BLaER1 treated with 17β-estradiol and CSF1 and Interleukin-3, amounts not matched to agents 10 nM and 100 nM (cell line): Measurements from ENCODE around the gene NOC2L.
A peak's percentile ranks its signal among the peaks of the same experiment; 100 is the strongest.

Source experiments
- H3K27ac ChIP-seq, 11 experiments: shearing (Covaris generic); formaldehyde crosslinking; 2 replicates each; pipeline ENCODE4 v1.8.1; 2022
- H3K27me3 ChIP-seq, 11 experiments: shearing (Covaris generic); formaldehyde crosslinking; 2 replicates each; pipeline ENCODE4 v1.8.1; 2022
- H3K36me3 ChIP-seq, 11 experiments: shearing (Covaris generic); formaldehyde crosslinking; 2 replicates each; pipeline ENCODE4 v1.8.1; 2022
- H3K4me1 ChIP-seq, 10 experiments: shearing (Covaris generic); formaldehyde crosslinking; 2 replicates each; pipeline ENCODE4 v1.8.1; 2022
- H3K4me2 ChIP-seq, 11 experiments: shearing (Covaris generic); formaldehyde crosslinking; 2 replicates each; pipeline ENCODE4 v1.8.1; 2022
- H3K4me3 ChIP-seq, 10 experiments: shearing (Covaris generic); formaldehyde crosslinking; 2 replicates each; pipeline ENCODE4 v1.8.1; 2022
- H3K9ac ChIP-seq, 11 experiments: shearing (Covaris generic); formaldehyde crosslinking; 2 replicates each; pipeline ENCODE4 v1.8.1; 2022
- H3K9me3 ChIP-seq, 11 experiments: shearing (Covaris generic); formaldehyde crosslinking; replicated peaks in 1 of 11; 2 replicates each; pipeline ENCODE4 v1.8.1; 2022
- H4K20me1 ChIP-seq, 11 experiments: shearing (Covaris generic); formaldehyde crosslinking; 2 replicates each; pipeline ENCODE4 v1.8.1; 2022
- Cebpa-rat ChIP-seq, 11 experiments: shearing (Covaris generic); IDR thresholded peaks; 2 replicates each; pipeline ENCODE4 v1.8.1; 2022

NOC2L gene

DNA sequence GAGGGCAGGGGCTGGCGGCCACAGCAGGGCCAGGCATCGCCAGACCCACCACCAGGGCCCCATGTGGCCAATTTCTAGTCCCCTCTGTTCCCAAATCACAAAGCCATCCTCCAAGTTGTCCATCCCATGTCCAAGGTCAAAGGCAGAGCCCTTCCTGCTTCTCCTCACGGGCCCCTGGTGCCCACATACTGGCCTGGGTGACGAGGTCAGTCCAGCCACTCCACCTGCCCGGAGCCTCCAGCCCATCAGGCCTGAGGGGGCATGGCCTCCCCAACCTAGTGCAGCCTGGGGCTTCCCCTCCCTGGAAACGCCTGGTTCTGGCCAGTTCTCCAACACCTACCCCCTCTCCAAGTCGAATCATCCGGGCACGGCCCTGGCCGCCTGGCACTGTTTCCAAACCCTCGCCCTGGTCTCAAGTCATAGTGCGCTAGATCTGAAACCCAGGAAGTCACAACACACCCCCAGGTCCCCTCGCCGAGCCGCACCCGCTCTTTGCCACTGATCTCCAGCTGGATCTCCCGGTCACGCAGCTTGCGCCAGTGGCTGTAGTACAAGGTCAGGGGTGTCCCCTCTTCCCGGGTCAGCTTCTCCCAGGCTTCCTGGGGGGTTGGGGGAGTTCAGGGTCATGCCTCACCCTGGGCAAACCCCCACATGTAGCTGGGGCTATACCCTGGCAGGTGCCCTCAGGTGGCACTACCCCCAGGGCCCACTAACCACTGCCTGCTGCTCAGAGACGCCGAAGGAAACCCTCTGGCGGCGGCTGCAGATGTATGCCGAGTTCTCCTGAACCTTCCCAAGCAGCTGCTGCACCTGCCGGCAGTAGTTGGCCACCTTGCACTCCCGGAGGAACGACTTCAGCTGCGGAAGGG is 13.1 kb downstream of the NOC2L start:
- no peak overlapping the region for H3K27ac ChIP-seq
- H3K9ac ChIP-seq: no peak overlapping the region
- H4K20me1 ChIP-seq: peaks cover 32 to 100% (median 99%) of the 10 kb centered on the region in 11 experiments; a peak in 21 of 22 replicates
- H3K36me3 ChIP-seq: peaks cover 64 to 78% (median 74%) of the 10 kb centered on the region in 11 experiments
- H3K4me1 ChIP-seq: peaks cover 19 to 49% (median 42%) of the 10 kb centered on the region in 10 experiments; a peak in 19 of 20 replicates
- H3K9me3 ChIP-seq: no peaks in the 10 kb centered on the region
- H3K4me2 ChIP-seq: peak overlapping the region in 9 of 11 experiments; percentile 24 to 77 (median 52); a peak in 17 of 22 replicates
- H3K4me3 ChIP-seq: no peak overlapping the region
- no peak for TF ChIP-seq Cebpa-rat (IDR thresholded peaks at IDR 0.05)
- peaks cover 37 to 55% (median 42%) of the 10 kb centered on the region in 11 experiments for H3K27me3 ChIP-seq

DNA sequence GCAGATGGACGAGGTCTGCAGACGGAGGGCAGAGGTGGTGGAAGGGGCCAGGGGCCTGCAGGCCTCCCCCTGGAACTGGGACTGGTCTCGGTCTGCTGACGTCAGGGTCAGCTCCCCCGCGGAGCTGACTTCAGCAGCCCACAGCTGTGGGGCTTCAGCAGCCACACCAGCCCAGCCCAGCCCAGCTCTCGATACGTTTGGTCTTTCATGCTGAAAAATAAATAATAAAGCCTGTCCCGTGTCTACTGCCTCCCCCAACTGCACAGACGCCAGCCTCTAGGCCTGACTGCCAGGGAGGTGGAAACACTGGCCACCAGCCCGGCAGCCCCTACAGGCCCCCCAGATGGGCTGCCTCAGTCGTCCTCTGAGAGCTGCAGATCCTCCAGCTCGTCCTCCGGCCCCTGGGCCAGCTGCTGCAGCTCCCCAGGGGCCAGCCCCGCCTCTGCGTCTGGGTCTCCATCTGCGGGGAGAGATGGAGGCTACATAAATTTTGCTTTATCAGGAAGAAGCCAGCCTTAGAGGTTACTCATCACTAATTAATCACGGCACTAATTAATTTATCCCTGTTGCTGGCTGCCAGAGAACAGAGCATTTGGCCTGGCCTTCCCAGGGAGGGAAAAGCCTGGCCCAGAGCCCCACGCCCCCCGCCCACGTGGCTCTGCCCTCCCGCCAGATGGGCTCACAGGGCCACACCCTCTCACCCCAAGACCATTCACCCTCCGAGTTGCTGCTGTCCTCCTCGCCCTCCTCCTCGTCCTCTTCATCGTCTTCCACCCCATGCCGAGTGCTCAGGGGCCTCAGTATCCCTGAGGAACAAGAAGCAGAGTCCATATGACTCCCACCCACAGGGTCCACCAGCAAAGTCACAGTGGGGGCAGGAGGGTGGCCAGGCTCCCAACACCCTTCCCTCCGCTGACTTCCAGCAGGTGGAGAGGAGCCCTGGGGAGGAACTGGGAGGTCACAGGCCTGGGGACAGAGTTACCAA is 14.4 kb downstream of the NOC2L start:
- H3K4me3 ChIP-seq: no peak overlapping the region; a peak in 1 of 20 replicates
- H3K27me3 ChIP-seq: peaks cover 50 to 68% (median 55%) of the 10 kb centered on the region in 11 experiments
- peaks cover 32 to 62% (median 55%) of the 10 kb centered on the region in 10 experiments; a peak in 19 of 20 replicates for H3K4me1 ChIP-seq
- peaks cover 19 to 100% (median 99%) of the 10 kb centered on the region in 11 experiments; a peak in 21 of 22 replicates for H4K20me1 ChIP-seq
- H3K4me2 ChIP-seq: peak overlapping the region in 9 of 11 experiments; percentile 24 to 77 (median 52); a peak in 17 of 22 replicates
- no peak overlapping the region for H3K27ac ChIP-seq
- H3K9me3 ChIP-seq: no peaks in the 10 kb centered on the region
- H3K36me3 ChIP-seq: peaks cover 52 to 65% (median 61%) of the 10 kb centered on the region in 11 experiments
- no peak for TF ChIP-seq Cebpa-rat (IDR thresholded peaks at IDR 0.05)
- H3K9ac ChIP-seq: peak overlapping the region in 2 of 11 experiments; percentile 2 to 35; a peak in 1 of 22 replicates

DNA sequence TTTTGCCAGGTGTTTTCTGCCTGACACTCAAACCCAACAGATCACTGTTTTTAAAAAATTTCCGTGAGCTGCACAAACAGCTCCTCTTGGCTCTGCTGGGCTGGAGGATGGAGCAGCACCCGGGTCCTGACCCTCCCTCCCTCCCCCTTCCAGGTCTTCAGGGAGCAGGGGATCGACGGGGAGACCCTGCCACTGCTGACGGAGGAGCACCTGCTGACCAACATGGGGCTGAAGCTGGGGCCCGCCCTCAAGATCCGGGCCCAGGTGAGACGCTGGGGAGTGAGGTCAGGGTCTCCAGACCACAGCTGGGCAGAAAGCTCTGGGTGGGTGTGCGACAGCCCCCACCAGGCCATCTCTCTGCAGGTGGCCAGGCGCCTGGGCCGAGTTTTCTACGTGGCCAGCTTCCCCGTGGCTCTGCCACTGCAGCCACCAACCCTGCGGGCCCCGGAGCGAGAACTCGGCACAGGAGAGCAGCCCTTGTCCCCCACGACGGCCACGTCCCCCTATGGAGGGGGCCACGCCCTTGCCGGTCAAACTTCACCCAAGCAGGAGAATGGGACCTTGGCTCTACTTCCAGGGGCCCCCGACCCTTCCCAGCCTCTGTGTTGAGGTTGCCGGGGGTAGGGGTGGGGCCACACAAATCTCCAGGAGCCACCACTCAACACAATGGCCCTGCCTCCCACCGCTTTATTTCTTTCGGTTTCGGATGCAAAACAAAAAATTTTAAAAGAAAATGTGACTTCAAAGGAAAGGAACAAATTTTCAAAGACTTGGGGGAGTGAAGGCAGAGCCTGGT is 15.3 kb downstream of the NOC2L start:
- Histone ChIP-seq H3K4me2 (peak overlapping the region in 6 of 11 experiments; percentile 24 to 77 (median 62); a peak in 8 of 22 replicates), H3K36me3 (peaks cover 43 to 56% (median 52%) of the 10 kb centered on the region in 11 experiments), H3K27me3 (peaks cover 59 to 77% (median 64%) of the 10 kb centered on the region in 11 experiments), H3K4me3 (no peak overlapping the region), H3K4me1 (peaks cover 32 to 71% (median 64%) of the 10 kb centered on the region in 10 experiments; a peak in 19 of 20 replicates), H3K9ac (no peak overlapping the region), H3K9me3 (no peaks in the 10 kb centered on the region), H3K27ac (no peak overlapping the region), H4K20me1 (peaks cover 14 to 100% (median 99%) of the 10 kb centered on the region in 11 experiments; a peak in 21 of 22 replicates)
- no peak for TF ChIP-seq Cebpa-rat (IDR thresholded peaks at IDR 0.05)

DNA sequence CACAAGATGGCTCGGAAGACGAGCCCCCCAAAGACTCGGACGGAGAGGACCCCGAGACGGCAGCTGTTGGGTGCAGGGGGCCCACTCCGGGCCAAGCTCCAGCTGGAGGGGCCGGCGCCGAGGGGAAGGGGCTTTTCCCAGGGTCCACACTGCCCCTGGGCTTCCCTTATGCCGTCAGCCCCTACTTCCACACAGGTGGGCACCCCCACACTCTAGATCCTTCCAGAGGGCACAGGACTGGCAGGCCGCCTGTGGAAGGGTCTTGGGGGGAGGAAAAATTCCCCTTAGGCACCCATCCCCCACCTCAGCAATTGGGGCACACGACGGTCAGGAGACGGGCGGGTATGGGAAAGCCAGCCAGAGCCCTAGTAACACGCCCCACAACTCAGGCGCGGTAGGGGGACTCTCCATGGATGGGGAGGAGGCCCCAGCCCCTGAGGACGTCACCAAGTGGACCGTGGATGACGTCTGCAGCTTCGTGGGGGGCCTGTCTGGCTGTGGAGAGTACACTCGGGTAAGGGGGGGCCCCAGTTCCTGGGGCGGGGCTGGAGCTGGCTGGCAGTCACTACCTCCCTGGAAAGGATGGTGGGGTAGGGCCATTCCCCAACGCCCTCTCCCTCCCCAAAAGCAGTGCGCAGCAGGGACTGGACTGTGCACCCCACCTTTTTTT is 16.1 kb downstream of the NOC2L start:
- H3K36me3 ChIP-seq: peaks cover 35 to 48% (median 44%) of the 10 kb centered on the region in 11 experiments
- H3K4me3 ChIP-seq: peak overlapping the region in 9 of 10 experiments; percentile 43 to 67 (median 57); a peak in 12 of 20 replicates
- H3K27ac ChIP-seq: no peak overlapping the region
- H3K4me2 ChIP-seq: peak overlapping the region; percentile 85 to 98 (median 92)
- H3K27me3 ChIP-seq: peaks cover 65 to 84% (median 71%) of the 10 kb centered on the region in 11 experiments
- no peak for TF ChIP-seq Cebpa-rat (IDR thresholded peaks at IDR 0.05)
- no peak overlapping the region; a peak in 1 of 22 replicates for H3K9ac ChIP-seq
- peaks cover 32 to 78% (median 71%) of the 10 kb centered on the region in 10 experiments; a peak in 19 of 20 replicates for H3K4me1 ChIP-seq
- H4K20me1 ChIP-seq: peaks cover 14 to 100% (median 99%) of the 10 kb centered on the region in 11 experiments; a peak in 21 of 22 replicates
- no peaks in the 10 kb centered on the region for H3K9me3 ChIP-seq

DNA sequence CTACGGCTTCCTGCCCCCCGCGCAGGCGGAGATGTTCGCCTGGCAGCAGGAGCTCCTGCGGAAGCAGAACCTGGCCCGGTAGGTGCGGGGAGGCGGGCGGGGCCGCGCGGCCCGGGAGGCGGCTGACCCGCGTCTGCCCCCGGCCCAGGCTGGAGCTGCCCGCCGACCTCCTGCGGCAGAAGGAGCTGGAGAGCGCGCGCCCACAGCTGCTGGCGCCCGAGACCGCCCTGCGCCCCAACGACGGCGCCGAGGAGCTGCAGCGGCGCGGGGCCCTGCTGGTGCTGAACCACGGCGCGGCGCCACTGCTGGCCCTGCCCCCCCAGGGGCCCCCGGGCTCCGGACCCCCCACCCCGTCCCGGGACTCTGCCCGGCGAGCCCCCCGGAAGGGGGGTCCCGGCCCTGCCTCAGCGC is 16.6 kb downstream of the NOC2L start:
- no peak for TF ChIP-seq Cebpa-rat (IDR thresholded peaks at IDR 0.05)
- Histone ChIP-seq H3K9ac (peak overlapping the region in 5 of 11 experiments; percentile 28 to 58 (median 38); a peak in 6 of 22 replicates), H3K4me2 (peak overlapping the region; percentile 85 to 98 (median 92)), H3K36me3 (peaks cover 29 to 42% (median 38%) of the 10 kb centered on the region in 11 experiments), H3K27me3 (peaks cover 65 to 90% (median 76%) of the 10 kb centered on the region in 11 experiments), H4K20me1 (peaks cover 14 to 100% (median 95%) of the 10 kb centered on the region in 11 experiments; a peak in 21 of 22 replicates), H3K4me1 (peaks cover 32 to 82% (median 75%) of the 10 kb centered on the region in 10 experiments; a peak in 19 of 20 replicates), H3K9me3 (no peaks in the 10 kb centered on the region), H3K4me3 (peak overlapping the region; percentile 43 to 67 (median 56); a peak in 18 of 20 replicates), H3K27ac (no peak overlapping the region)

DNA sequence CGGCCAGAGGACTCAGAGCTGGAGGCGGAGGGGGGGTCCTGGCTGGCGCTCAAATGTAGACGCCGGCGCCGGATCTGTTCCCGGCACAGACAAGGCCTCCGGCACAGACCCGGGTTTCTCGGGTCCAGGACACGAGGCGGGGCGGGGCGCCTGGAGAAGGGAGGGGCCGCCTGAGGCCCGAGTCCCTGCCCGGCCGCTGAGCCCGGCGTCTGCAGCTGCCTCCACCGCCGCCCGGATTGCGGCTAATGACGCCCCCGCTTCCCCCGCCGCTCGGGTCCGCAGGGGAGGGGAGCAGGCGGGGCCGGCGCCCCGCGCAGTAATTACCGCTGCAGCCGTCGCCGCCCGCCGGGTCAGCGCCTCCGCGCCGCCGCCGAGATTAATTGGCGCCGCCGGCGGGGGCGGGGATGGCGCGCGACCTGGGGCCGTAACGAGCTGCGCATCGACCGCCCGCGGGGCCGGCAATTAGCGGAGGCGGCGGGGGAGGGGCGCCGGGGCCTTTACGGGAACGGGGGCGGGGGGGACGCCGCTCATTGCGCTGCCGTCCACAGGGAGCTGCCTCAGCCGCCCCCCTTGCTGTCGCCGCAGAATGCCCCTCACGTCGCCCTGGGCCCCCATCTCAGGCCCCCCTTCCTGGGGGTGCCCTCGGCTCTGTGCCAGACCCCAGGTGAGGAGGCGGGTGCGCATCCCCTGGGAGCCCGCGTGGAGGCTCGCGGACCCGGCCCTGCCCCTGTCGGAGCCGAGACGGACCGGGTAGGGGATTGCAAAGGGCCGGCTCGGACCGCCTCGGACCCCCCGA is 17.3 kb downstream of the NOC2L start:
- Histone ChIP-seq H3K9me3 (no peaks in the 10 kb centered on the region), H3K9ac (peak overlapping the region in 10 of 11 experiments; percentile 3 to 62 (median 45); a peak in 12 of 22 replicates), H3K27ac (no peak overlapping the region), H3K36me3 (peaks cover 23 to 36% (median 32%) of the 10 kb centered on the region in 11 experiments), H3K4me3 (peak overlapping the region; percentile 43 to 67 (median 56)), H3K4me1 (peaks cover 32 to 82% (median 75%) of the 10 kb centered on the region in 10 experiments; a peak in 19 of 20 replicates), H3K27me3 (peaks cover 68 to 93% (median 79%) of the 10 kb centered on the region in 11 experiments), H3K4me2 (peak overlapping the region; percentile 85 to 98 (median 92)), H4K20me1 (peaks cover 14 to 97% (median 91%) of the 10 kb centered on the region in 11 experiments; a peak in 21 of 22 replicates)
- no peak for TF ChIP-seq Cebpa-rat (IDR thresholded peaks at IDR 0.05)
